GM12878 (cell line): ENCODE data around the gene PRR5. TPM values are rescaled to one million over a fixed set of nuclear protein-coding genes. Genes with fewer than 3 reads are reported as not detected.

Experiments
- ATAC-seq: fragments of 200-7000 bp; cut with Tn5 transposase; 3 replicates; pipeline ENCODE4 v1.9.1; 2020; ENCODE audit warnings: mild to moderate bottlenecking, moderate library complexity
- BruUV-seq: library from RNA; stranded (reverse); fragments of 400-500 nt; replicated peaks from 2 replicates; lab custom pipeline; 2021; lab: Mats Ljungman, UMichigan
- CTCF ChIA-PET: fragments of 300-600 bp; sonication (Branson Sonifier 250); formaldehyde crosslinking; extraction: SDS; loops from one replicate; lab custom pipeline; 2021; ENCODE audit warnings: inconsistent platforms; lab: Yijun Ruan, JAX
- POLR2A ChIA-PET: fragments of 350-600 bp; formaldehyde crosslinking; extraction: SDS; loops from one replicate; lab custom pipeline; 2021; ENCODE audit warnings: inconsistent platforms; lab: Charles Lee
- RAD21 ChIA-PET: fragments of 300-600 bp; sonication (Branson Sonifier 250); formaldehyde crosslinking; loops from one replicate; lab custom pipeline; 2023; ENCODE audit warnings: antibody characterized with exemption; ENCODE audit not compliant: unreplicated experiment; lab: Charles Lee
- SMC1A ChIA-PET: fragments of 300-600 bp; sonication (Branson Sonifier 250); formaldehyde crosslinking; loops from one replicate; lab custom pipeline; 2023; ENCODE audit not compliant: unreplicated experiment, uncharacterized antibody; lab: Charles Lee
- DNase-seq: peaks from one replicate; pipeline ENCODE4 v3.0.0-alpha.2; 2011; ENCODE audit warnings: low read depth, low spot score
- FAIRE-seq: peaks from 3 replicates; lab custom pipeline; 2011; peaks lifted over from hg19 to GRCh38; lab: Jason Lieb, UNC
- H2AFZ ChIP-seq: 2 replicates; pipeline ENCODE4 v1.6.0; 2011; ENCODE audit warnings: low read depth, low read length, control low read depth; ENCODE audit not compliant: control insufficient read depth
- H3K27ac ChIP-seq: 2 replicates; pipeline ENCODE4 v1.5.1; 2011; ENCODE audit warnings: control low read depth; ENCODE audit not compliant: control insufficient read depth, insufficient read depth
- H3K27me3 ChIP-seq, 2 experiments: replicated peaks in 1 of 2; 2 replicates each; pipeline versions ENCODE4 v1.6.0 to v1.6.1; 2011; ENCODE audit warnings: low read length in 1 of 2; ENCODE audit not compliant: control insufficient read depth in 2 of 2, insufficient read depth in 2 of 2
- H3K36me3 ChIP-seq, 2 experiments: 2 replicates each; pipeline ENCODE4 v1.5.1; 2011; ENCODE audit warnings: low read length in 1 of 2; ENCODE audit not compliant: control insufficient read depth in 2 of 2, insufficient read depth in 2 of 2
- H3K4me1 ChIP-seq: 2 replicates; pipeline ENCODE4 v1.6.1; 2011; ENCODE audit warnings: mild to moderate bottlenecking, low read length, moderate library complexity, mixed read lengths; ENCODE audit not compliant: control insufficient read depth, insufficient read depth
- H3K4me2 ChIP-seq: 2 replicates; pipeline ENCODE4 v1.6.0; 2011; ENCODE audit warnings: control low read depth; ENCODE audit not compliant: control insufficient read depth, insufficient read depth
- H3K4me3 ChIP-seq: fragments of 200-600 bp; sonication (generic); 2 replicates; pipeline ENCODE4 v1.5.1; 2016
- H3K79me2 ChIP-seq: 2 replicates; pipeline ENCODE4 v1.6.0; 2011; ENCODE audit warnings: low read length; ENCODE audit not compliant: control insufficient read depth, insufficient read depth
- H3K9ac ChIP-seq: 2 replicates; pipeline ENCODE4 v1.8.0; 2011; ENCODE audit warnings: low read length, control low read depth, mixed read lengths; ENCODE audit not compliant: control insufficient read depth, insufficient read depth
- H3K9me3 ChIP-seq: replicated peaks from 3 replicates; pipeline ENCODE4 v1.5.1; 2011; ENCODE audit warnings: mild to moderate bottlenecking, low read length; ENCODE audit not compliant: control insufficient read depth, insufficient read depth
- H4K20me1 ChIP-seq: 2 replicates; pipeline ENCODE4 v1.6.0; 2011; ENCODE audit not compliant: control insufficient read depth, insufficient read depth
- CBX5 ChIP-seq: sonication (generic); IDR thresholded peaks from 2 replicates; pipeline ENCODE4 v1.6.1; 2016; ENCODE audit warnings: low read depth, moderate library complexity, mild to moderate bottlenecking, inconsistent platforms
- E4F1 ChIP-seq: fragments of 450-650 bp; IDR thresholded peaks from 2 replicates; pipeline ENCODE4 v1.6.1; 2018; ENCODE audit warnings: borderline replicate concordance, mild to moderate bottlenecking; ENCODE audit not compliant: partially characterized antibody
- FOXM1 ChIP-seq: IDR thresholded peaks from 2 replicates; pipeline ENCODE4 v1.6.1; 2012; ENCODE audit warnings: low read depth, mild to moderate bottlenecking, inconsistent platforms, low read length, moderate library complexity
- MEF2B ChIP-seq: fragments of 450-650 bp; IDR thresholded peaks from 2 replicates; pipeline ENCODE4 v1.6.1; 2018; ENCODE audit warnings: mild to moderate bottlenecking, moderate library complexity; ENCODE audit not compliant: partially characterized antibody, poor library complexity, severe bottlenecking
- RCOR1 ChIP-seq: conservative IDR thresholded peaks from 2 replicates; pipeline ENCODE4 v1.6.1; 2012; ENCODE audit warnings: low read depth, low read length, improper control_type of control experiment
- SREBF1 ChIP-seq: IDR thresholded peaks from 2 replicates; pipeline ENCODE4 v1.6.1; 2012; ENCODE audit warnings: mild to moderate bottlenecking, low read length
- WGBS: methylation state at CpG from one replicate; pipeline ENCODE4 v1.1.6; 2016; ENCODE audit warnings: low lambda C conversion rate; ENCODE audit not compliant: insufficient replicate concordance, insufficient coverage; ENCODE audit errors: missing lambda C conversion rate; 5-methylcytosine and 5-hydroxymethylcytosine counted together
- in situ Hi-C: fragments of 300-500 bp; cut with MboI; formaldehyde crosslinking; loops from 9 replicates; pipeline ENCODE4 v1.14.3; 2018; ENCODE audit warnings: mixed read lengths
- intact Hi-C: fragments of 100-400 bp; cut with micrococcal nuclease; formaldehyde crosslinking; loops from one replicate; pipeline ENCODE4 v1.14.2; 2022; ENCODE audit not compliant: unreplicated experiment
- polyA plus RNA-seq, 11 experiments: library from polyadenylated mRNA; depleted of rRNA in 4 of 11; unstranded in 6 of 11; stranded (reverse) in 5 of 11; fragments of >200 nt; fragmentation: Nextera tagmentation in 4 of 11; fragmentation: Illumina TruSeq in 1 of 11; extraction: Ambion mirVana in 4 of 11; extraction: Trizol in 1 of 11; gene quantifications; 1 replicate in 1 of 11; 2 replicates in 10 of 11; pipeline versions ENCODE4 v1.2.1 to v1.2.3, GENCODE V29; 2011 to 2016; ENCODE audit warnings: inconsistent platforms in 2 of 11, missing spikeins in 2 of 11, low read depth in 1 of 11
- total RNA-seq, 4 experiments: library from RNA; depleted of rRNA in 3 of 4; stranded (reverse); fragments of >200 nt in 3 of 4; fragmentation: Illumina TruSeq in 1 of 4; extraction: Trizol in 1 of 4; gene quantifications; 2 replicates each; pipeline versions ENCODE4 v1.2.1 to v1.2.3, GENCODE V29; 2013 to 2021

The PRR5 gene
- total and polyA plus RNA-seq, 10 of the 15 experiments (the other 5 are each of a cell fraction or from before 2014, with no cell fraction given), result 0.03 to 9.4 (median 1.5) TPM

- H3K4me3 ChIP-seq, result no peak overlapping the region
- in situ Hi-C loops (no loop called here), intact Hi-C loops (no loop called here)
- DNase-seq (no peak), ATAC-seq (no peak), FAIRE-seq (no peak)
- no peak overlapping the region for H3K9ac ChIP-seq
- no peaks in the 10 kb centered on the region for H3K4me1 ChIP-seq
- ChIA-PET CTCF (no interaction called here), SMC1A (no interaction called here), RAD21 (no interaction called here), POLR2A (no interaction called here)
- TF ChIP-seq FOXM1 (no peak), E4F1 (no peak), RCOR1 (no peak), MEF2B (no peak), CBX5 (no peak), SREBF1 (no peak)
- no peak overlapping the region for H3K4me2 ChIP-seq
- no peaks in the 10 kb centered on the region; a peak in 1 of 4 replicates for H3K27me3 ChIP-seq
- BruUV-seq, result no TSS peak
- H3K27ac ChIP-seq, result no peak overlapping the region
- H2AFZ ChIP-seq, result no peak overlapping the region
- no peaks in the 10 kb centered on the region for H4K20me1 ChIP-seq
- H3K79me2 ChIP-seq, result no peaks in the 10 kb centered on the region
- no peaks in the 10 kb centered on the region for H3K9me3 ChIP-seq
- WGBS, result 10% methylated on average over 7 of the region's 10 CpGs
- H3K36me3 ChIP-seq, result no peaks in the 10 kb centered on the region
Measured at GRCh38 chr22:44783091-44783490, 81.1 kb downstream of the PRR5 start.
